HUES48 (cell line): ENCODE results near the gene NELFCD.
"Not testable (repeated sequence)": the region's sequence is repeated elsewhere in the genome, so short reads cannot be mapped to it uniquely, and the experiment has no call there.

Experiments used
- H3K27ac ChIP-seq: one replicate; pipeline ENCODE4 v1.7.0; 2013; ENCODE audit warnings: low read depth, low read length, inconsistent platforms
- H3K27me3 ChIP-seq: 2 replicates; pipeline ENCODE4 v1.6.1; 2013; ENCODE audit warnings: mild to moderate bottlenecking, low read length; ENCODE audit not compliant: control insufficient read depth, insufficient read depth
- H3K36me3 ChIP-seq: 2 replicates; pipeline ENCODE4 v1.6.1; 2013; ENCODE audit warnings: low read length; ENCODE audit not compliant: control insufficient read depth, insufficient read depth
- H3K4me1 ChIP-seq: 2 replicates; pipeline ENCODE4 v1.6.1; 2013; ENCODE audit warnings: mild to moderate bottlenecking, low read length; ENCODE audit not compliant: control insufficient read depth, insufficient read depth
- H3K4me3 ChIP-seq: 2 replicates; pipeline ENCODE4 v1.5.1; 2013; ENCODE audit warnings: mild to moderate bottlenecking, low read depth, low read length
- H3K9ac ChIP-seq: 2 replicates; pipeline ENCODE4 v1.6.1; 2013; ENCODE audit warnings: mild to moderate bottlenecking, low read depth, low read length, moderate library complexity
- H3K9me3 ChIP-seq: 2 replicates; pipeline ENCODE4 v1.6.1; 2013; ENCODE audit warnings: low read length; ENCODE audit not compliant: control insufficient read depth, insufficient read depth

NELFCD gene

DNA sequence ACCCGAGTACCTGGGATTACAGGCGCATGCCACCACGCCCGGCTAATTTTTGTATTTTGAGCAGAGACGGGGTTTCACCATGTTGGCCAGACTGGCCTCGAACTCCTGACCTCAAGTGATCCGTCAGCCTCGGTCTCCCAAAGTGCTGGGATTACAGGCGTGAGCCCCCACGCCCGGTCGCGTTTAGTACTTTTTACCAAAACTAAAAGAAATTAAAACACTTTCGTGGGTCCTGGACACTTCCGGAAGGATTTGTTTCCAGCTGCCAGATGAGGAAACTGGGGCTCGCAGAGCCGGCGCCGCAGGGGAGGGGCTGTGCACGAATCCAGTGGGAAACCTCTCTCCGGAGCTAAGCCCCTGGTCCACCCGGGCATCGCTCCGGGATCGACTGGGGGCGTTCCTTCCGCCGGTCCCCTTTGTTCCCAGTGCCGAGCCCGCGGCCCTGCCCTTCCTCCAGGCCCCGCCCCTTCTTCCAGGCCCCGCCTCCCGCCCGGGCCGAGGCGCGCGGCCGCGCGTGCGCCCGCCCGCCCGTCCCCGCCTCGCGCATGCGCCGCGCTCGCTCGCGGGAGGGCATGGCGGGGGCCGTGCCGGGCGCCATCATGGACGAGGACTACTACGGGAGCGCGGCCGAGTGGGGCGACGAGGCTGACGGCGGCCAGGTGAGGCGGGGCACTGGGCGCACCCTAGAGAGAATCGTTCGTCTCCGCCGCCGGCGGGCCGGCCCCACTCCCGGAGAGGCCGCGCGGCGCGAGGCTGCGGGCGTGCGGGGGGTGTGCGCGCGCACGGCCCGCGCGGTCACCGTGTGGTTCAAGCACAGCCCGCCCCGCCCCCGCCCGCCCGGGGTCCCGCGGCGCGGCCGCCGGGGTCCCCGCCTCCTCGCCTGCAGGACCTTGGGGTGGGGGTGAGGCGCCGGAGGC, at the start of gene NELFCD:
Gene NELFCD (plus strand): TSS at position 546 of the 917 bp plus-strand sequence. CDS start 54 bp downstream, at position 600.
- no peaks in the 10 kb centered on the region for H3K27me3 ChIP-seq
- peak within 1 kb of the TSS; percentile 88 for H3K27ac ChIP-seq
- H3K36me3 ChIP-seq: peaks cover 4% of the 10 kb centered on the region
- H3K9me3 ChIP-seq: no peaks in the 10 kb centered on the region
- peak within 1 kb of the TSS; percentile 96 for H3K9ac ChIP-seq
- H3K4me1 ChIP-seq: peaks cover 5% of the 10 kb centered on the region; the same call in 1 of the 2 replicates
- peak within 1 kb of the TSS; percentile 70 for H3K4me3 ChIP-seq

- no peaks in the 10 kb centered on the region for H3K9me3 ChIP-seq
- no peaks in the 10 kb centered on the region for H3K4me1 ChIP-seq
- H3K27me3 ChIP-seq: no peaks in the 10 kb centered on the region
- H3K4me3 ChIP-seq: no peak overlapping the region
- no peak overlapping the region for H3K9ac ChIP-seq
- no peaks in the 10 kb centered on the region for H3K36me3 ChIP-seq
- H3K27ac ChIP-seq: no peak overlapping the region
These were observed 48.9 kb upstream of the NELFCD start for GRCh38 chr20:58932170-58932569.

- no peaks in the 10 kb centered on the region for H3K9me3 ChIP-seq
- no peak overlapping the region for H3K9ac ChIP-seq
- H3K36me3 ChIP-seq: no peaks in the 10 kb centered on the region
- H3K27me3 ChIP-seq: no peaks in the 10 kb centered on the region; the same call in 1 of the 2 replicates
- H3K4me3 ChIP-seq: no peak overlapping the region
- H3K4me1 ChIP-seq: no peaks in the 10 kb centered on the region
- H3K27ac ChIP-seq: no peak overlapping the region
These were observed 43.0 kb upstream of the NELFCD start for GRCh38 chr20:58938078-58938477.

- Histone ChIP-seq H3K36me3 (no peaks in the 10 kb centered on the region), H3K4me1 (no peaks in the 10 kb centered on the region), H3K9me3 (no peaks in the 10 kb centered on the region), H3K4me3 (no peak overlapping the region), H3K9ac (no peak overlapping the region), H3K27ac (no peak overlapping the region), H3K27me3 (no peaks in the 10 kb centered on the region; the same call in 1 of the 2 replicates)
These were observed 42.5 kb upstream of the NELFCD start for GRCh38 chr20:58938541-58938940.

- no peak overlapping the region for H3K4me3 ChIP-seq
- H3K9me3 ChIP-seq: no peaks in the 10 kb centered on the region
- H3K36me3 ChIP-seq: no peaks in the 10 kb centered on the region
- no peaks in the 10 kb centered on the region for H3K4me1 ChIP-seq
- H3K27ac ChIP-seq: no peak overlapping the region
- H3K9ac ChIP-seq: no peak overlapping the region
- no peaks in the 10 kb centered on the region; the same call in 1 of the 2 replicates for H3K27me3 ChIP-seq
These were observed 39.6 kb upstream of the NELFCD start for GRCh38 chr20:58941471-58941870.

DNA sequence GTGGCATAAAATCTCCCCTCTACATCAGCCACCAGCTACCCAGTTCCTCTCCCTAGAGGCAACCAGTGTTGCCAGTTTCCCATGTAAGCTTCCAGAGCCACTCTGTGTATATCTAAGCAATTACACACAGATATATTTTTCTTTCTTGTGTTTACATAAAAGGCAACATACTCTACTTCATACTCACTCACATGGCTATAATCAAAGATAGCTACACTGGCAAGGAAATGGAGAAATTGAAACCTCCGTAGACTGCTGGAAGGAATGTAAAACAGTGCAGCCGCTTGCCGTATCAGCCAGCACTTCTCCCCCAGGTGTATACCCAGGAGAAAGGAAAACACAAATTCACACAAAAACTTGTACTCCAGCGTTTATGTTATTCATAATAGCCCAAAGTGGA, 38.5 kb upstream of the NELFCD start:
- Histone ChIP-seq H3K9ac (no peak overlapping the region), H3K27me3 (no peaks in the 10 kb centered on the region; the same call in 1 of the 2 replicates), H3K27ac (no peak overlapping the region)

GRCh38 chr20:58944610-58945009, 36.4 kb upstream of the NELFCD start:
- Histone ChIP-seq H3K27me3 (no peaks in the 10 kb centered on the region), H3K9ac (no peak overlapping the region), H3K4me3 (no peak overlapping the region), H3K9me3 (no peaks in the 10 kb centered on the region), H3K27ac (no peak overlapping the region), H3K4me1 (no peaks in the 10 kb centered on the region), H3K36me3 (no peaks in the 10 kb centered on the region)

More for the DNA sequence above, 38.5 kb upstream of the NELFCD start:
- Histone ChIP-seq H3K36me3 (no peaks in the 10 kb centered on the region), H3K9me3 (no peaks in the 10 kb centered on the region), H3K4me1 (no peaks in the 10 kb centered on the region), H3K4me3 (no peak overlapping the region)

- Histone ChIP-seq H3K27ac (no peak overlapping the region), H3K9ac (no peak overlapping the region), H3K27me3 (no peaks in the 10 kb centered on the region), H3K4me3 (no peak overlapping the region), H3K4me1 (no peaks in the 10 kb centered on the region), H3K36me3 (no peaks in the 10 kb centered on the region), H3K9me3 (no peaks in the 10 kb centered on the region)
These were observed 35.0 kb upstream of the NELFCD start for GRCh38 chr20:58945965-58946631.

GRCh38 chr20:58947797-58948388, 33.2 kb upstream of the NELFCD start:
- not testable (repeated sequence) for H3K9ac ChIP-seq, H3K36me3 ChIP-seq, H3K4me3 ChIP-seq, H3K4me1 ChIP-seq, H3K27me3 ChIP-seq, H3K27ac ChIP-seq, H3K9me3 ChIP-seq

DNA sequence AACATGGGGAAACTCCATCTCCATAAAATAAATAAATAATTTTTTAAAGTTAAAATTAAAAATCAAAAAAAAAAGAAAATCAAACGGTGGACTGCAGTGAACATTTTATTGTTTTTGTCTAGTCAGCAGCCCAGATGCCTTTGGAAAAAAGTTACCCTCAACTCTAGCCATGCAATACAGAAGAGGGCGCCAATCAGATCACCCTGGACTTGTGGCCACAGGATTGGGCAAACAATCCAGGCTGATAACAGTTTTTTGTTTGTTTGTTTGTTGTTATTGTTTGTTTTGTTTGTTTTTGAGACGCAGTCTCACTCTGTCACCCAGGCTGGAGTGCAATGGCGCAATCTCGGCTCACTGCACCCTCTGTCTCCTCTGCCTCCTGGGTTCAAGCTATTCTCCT, 30.5 kb upstream of the NELFCD start:
- Histone ChIP-seq H3K4me1 (no peaks in the 10 kb centered on the region), H3K27me3 (no peaks in the 10 kb centered on the region), H3K9me3 (no peaks in the 10 kb centered on the region), H3K36me3 (no peaks in the 10 kb centered on the region), H3K27ac (no peak overlapping the region), H3K4me3 (no peak overlapping the region), H3K9ac (no peak overlapping the region)

DNA sequence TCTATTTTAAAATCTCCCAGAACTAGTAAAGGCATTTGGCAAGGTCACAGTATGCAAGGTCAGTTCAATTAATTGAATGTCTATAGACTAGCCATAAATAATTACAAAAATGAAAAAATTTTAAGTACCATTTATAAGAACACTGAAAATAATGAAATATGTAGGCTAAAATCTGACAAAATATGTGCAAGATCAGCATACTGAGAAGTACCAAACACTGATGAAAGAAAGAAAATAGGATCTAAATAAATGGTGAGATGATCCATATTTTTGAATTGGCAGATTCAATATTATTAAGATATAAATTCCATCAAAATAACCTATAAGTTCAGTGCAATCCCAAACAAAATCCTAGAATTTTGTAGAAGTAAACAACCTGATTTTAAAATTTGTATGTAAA, 28.0 kb upstream of the NELFCD start:
- Histone ChIP-seq H3K9me3 (no peaks in the 10 kb centered on the region), H3K27ac (no peak overlapping the region), H3K9ac (no peak overlapping the region), H3K27me3 (no peaks in the 10 kb centered on the region), H3K4me3 (no peak overlapping the region), H3K36me3 (no peaks in the 10 kb centered on the region), H3K4me1 (no peaks in the 10 kb centered on the region)
